ENCODE data around the gene AASS. TPM values are rescaled to one million over a fixed set of nuclear protein-coding genes. Genes with fewer than 3 reads are reported as not detected.

Gene AASS
- total and polyA plus RNA-seq, 2 donors (not counting 3 experiments of a cell fraction or from before 2014, with no cell fraction given) = 11.1 to 27.8 TPM

DNA sequence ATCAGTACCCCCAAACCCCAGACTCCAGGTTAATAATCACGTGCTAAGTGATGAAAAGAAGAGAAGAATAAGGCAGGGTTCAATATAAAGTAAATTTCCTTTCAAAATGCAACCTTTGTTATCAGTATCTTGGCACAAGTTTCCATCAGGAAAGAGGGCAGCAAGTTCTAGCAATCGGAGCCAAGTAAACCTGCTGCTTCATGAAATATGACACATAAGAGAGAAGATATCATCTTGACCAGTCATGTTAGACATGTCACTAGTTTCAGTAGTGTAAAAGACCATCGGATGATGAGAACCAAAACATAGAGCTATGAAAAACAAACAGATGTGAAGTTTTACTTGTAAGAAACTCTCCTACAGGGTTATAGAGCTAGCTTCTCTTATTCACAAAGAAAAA lies 44.0 kb downstream of the AASS start:
- FAIRE-seq (no peak), DNase-seq (ENCODE audit: low read depth, low spot score) (peak; percentile 75)
- H3K27ac ChIP-seq (ENCODE audit: insufficient read depth, low read depth, low read length) = no peak overlapping the region
- H3K9ac ChIP-seq (replicated peaks; ENCODE audit: extremely low read depth, insufficient read depth, low read length) = no peak overlapping the region
- H3K4me1 ChIP-seq (ENCODE audit: control insufficient read depth, extremely low read depth, insufficient read depth, low read length) = no peaks in the 10 kb centered on the region
- no peak overlapping the region for H3K4me2 ChIP-seq (ENCODE audit: insufficient read depth, low read length)
- BruUV-seq (replicated peaks) = no TSS peak
- dilution Hi-C loops (cut with MboI; ENCODE audit: extremely low pct_ligation_motif_present, low sequenced_read_pairs) (no loop called here), intact Hi-C loops (cut with micrococcal nuclease) (no loop called here)
- no peaks in the 10 kb centered on the region for H3K9me3 ChIP-seq (replicated peaks; ENCODE audit: control insufficient read depth, insufficient read depth, low read length)
- no peaks in the 10 kb centered on the region for H3K9me1 ChIP-seq (replicated peaks; ENCODE audit: control insufficient read depth, extremely low read depth, insufficient read depth, low read length)
- H3K36me3 ChIP-seq (ENCODE audit: control insufficient read depth in 2 of 2, extremely low read depth in 1 of 2, insufficient read depth in 2 of 2, low read length in 2 of 2) = no peaks in the 10 kb centered on the region
- POLR2A ChIA-PET = no interaction called here
- H4K20me1 ChIP-seq (replicated peaks; ENCODE audit: control insufficient read depth, extremely low read depth, insufficient read depth, low read length) = no peaks in the 10 kb centered on the region
- H3K4me3 ChIP-seq (replicated peaks in 1 of 3; ENCODE audit: insufficient read depth in 1 of 3, low read depth in 1 of 3, low read length in 3 of 3) = no peak overlapping the region
- no peaks in the 10 kb centered on the region for H3K27me3 ChIP-seq (ENCODE audit: control insufficient read depth in 2 of 2, insufficient read depth in 2 of 2, low read length in 2 of 2)
- no peaks in the 10 kb centered on the region for H3K79me2 ChIP-seq (ENCODE audit: control insufficient read depth, insufficient read depth, low read length)
- TF ChIP-seq EZH2 (IDR thresholded peaks at IDR 0.05; ENCODE audit: borderline replicate concordance, low read depth, low read length, severe bottlenecking) (no peak), MYC (IDR thresholded peaks at IDR 0.05; ENCODE audit: low read depth, low read length) (no peak), POLR2A (IDR thresholded peaks at IDR 0.05; ENCODE audit: low read depth, low read length) (no peak), POLR2AphosphoS5 (IDR thresholded peaks at IDR 0.05; ENCODE audit: insufficient read depth, low read depth, low read length) (no peak), GATA2 (IDR thresholded peaks at IDR 0.05; ENCODE audit: insufficient read depth, insufficient read length, low read depth, low read length) (no peak), JUN (IDR thresholded peaks at IDR 0.05; ENCODE audit: borderline replicate concordance, insufficient read depth, insufficient read length, low read depth) (no peak), FOS (IDR thresholded peaks at IDR 0.05; ENCODE audit: borderline replicate concordance, insufficient read depth, low read length) (no peak)
- TF ChIP-seq, protein P1, sequence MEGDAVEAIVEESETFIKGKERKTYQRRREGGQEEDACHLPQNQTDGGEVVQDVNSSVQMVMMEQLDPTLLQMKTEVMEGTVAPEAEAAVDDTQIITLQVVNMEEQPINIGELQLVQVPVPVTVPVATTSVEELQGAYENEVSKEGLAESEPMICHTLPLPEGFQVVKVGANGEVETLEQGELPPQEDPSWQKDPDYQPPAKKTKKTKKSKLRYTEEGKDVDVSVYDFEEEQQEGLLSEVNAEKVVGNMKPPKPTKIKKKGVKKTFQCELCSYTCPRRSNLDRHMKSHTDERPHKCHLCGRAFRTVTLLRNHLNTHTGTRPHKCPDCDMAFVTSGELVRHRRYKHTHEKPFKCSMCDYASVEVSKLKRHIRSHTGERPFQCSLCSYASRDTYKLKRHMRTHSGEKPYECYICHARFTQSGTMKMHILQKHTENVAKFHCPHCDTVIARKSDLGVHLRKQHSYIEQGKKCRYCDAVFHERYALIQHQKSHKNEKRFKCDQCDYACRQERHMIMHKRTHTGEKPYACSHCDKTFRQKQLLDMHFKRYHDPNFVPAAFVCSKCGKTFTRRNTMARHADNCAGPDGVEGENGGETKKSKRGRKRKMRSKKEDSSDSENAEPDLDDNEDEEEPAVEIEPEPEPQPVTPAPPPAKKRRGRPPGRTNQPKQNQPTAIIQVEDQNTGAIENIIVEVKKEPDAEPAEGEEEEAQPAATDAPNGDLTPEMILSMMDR (IDR thresholded peaks at IDR 0.05; ENCODE audit: extremely low read depth in 1 of 2, insufficient read depth in 1 of 2, low read depth in 1 of 2, low read length in 2 of 2) = no peak
- TF ChIP-seq, protein P2, sequence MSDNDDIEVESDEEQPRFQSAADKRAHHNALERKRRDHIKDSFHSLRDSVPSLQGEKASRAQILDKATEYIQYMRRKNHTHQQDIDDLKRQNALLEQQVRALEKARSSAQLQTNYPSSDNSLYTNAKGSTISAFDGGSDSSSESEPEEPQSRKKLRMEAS (IDR thresholded peaks at IDR 0.05; ENCODE audit: insufficient read depth, insufficient read length) = no peak
- CTCF ChIA-PET = no interaction called here
- no peak overlapping the region for H2AFZ ChIP-seq (ENCODE audit: low read depth, low read length)

Data from endothelial cell of umbilical vein (primary cell).